ENCODE data around the gene DPP8. TPM values are rescaled to one million over a fixed set of nuclear protein-coding genes. Genes with fewer than 3 reads are reported as not detected.

Gene DPP8
- total and polyA plus RNA-seq, 10 of the 15 experiments (the other 5 are each of a cell fraction or from before 2014, with no cell fraction given): 12.0 to 30.6 (median 24.3) TPM

DNA sequence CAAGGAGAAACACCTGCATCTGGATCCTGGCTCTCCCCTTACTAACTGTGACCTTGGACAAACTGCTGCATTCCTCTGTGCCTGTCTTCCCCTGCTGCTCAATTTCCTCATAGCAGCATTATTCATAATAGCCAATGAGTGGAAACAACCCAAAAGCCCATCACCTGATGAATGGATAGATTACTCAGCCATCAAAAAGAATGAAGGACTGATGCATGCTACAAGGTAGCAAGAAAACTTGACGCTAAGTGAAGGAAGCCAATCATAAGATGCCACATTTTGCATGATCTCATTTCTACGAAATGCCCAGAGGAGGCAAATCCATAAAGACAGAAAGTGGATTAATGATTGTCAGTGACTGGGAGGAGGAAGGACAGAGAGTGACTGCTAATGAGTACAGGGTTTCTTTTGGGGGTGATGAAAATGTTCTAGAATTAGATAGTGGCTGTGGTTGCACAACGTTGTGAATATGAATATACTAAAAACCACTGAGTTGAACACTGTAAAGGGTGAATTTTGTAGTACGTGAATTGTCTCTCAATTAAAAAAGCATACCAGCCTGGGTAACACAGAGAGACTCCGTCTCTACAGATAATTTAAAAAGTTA, 105.9 kb downstream of the DPP8 start (continued):
- TF ChIP-seq ZNF687 (IDR thresholded peaks at IDR 0.05) (peak; percentile 56), EGR1 (IDR thresholded peaks at IDR 0.05; ENCODE audit: borderline replicate concordance in 1 of 2, low read depth in 2 of 2, low read length in 2 of 2) (no peak), NFYB (IDR thresholded peaks at IDR 0.05; ENCODE audit: insufficient read depth, low read depth, low read length) (0 out of 2 replicates have a peak, but pooled peaks have one; percentile 14), ZNF274 (IDR thresholded peaks at IDR 0.05; ENCODE audit: insufficient read depth, insufficient read length) (no peak), DPF2 (IDR thresholded peaks at IDR 0.05) (peak; percentile 20; the same call in 1 of the 2 replicates), RCOR1 (conservative IDR thresholded peaks at IDR 0.05; ENCODE audit: low read depth, low read length) (no peak), E2F8 (IDR thresholded peaks at IDR 0.05; ENCODE audit: low read depth, partially characterized antibody) (no peak), ZNF217 (IDR thresholded peaks at IDR 0.05) (no peak), IKZF1 (conservative IDR thresholded peaks at IDR 0.05) (0 out of 2 replicates have a peak, but pooled peaks have one; percentile 21), CTCF (IDR thresholded peaks at IDR 0.05 in 2 of 3, conservative IDR thresholded peaks at IDR 0.05 in 1 of 3; ENCODE audit: control insufficient read depth in 2 of 3, extremely low read depth in 1 of 3, insufficient read depth in 1 of 3, low read depth in 3 of 3, low read length in 3 of 3) (no peak), NR2C2 (IDR thresholded peaks at IDR 0.05; ENCODE audit: borderline replicate concordance, control insufficient read depth, insufficient read length, low read depth) (no peak), CHD2 (IDR thresholded peaks at IDR 0.05; ENCODE audit: borderline replicate concordance, low read depth, low read length) (no peak), NR2C1 (IDR thresholded peaks at IDR 0.05) (no peak), NFIC (IDR thresholded peaks at IDR 0.05; ENCODE audit: low read depth, low read length) (no peak), MEF2B (IDR thresholded peaks at IDR 0.05; ENCODE audit: partially characterized antibody, poor library complexity, severe bottlenecking) (peak; percentile 29)
- TF ChIP-seq, protein P1, sequence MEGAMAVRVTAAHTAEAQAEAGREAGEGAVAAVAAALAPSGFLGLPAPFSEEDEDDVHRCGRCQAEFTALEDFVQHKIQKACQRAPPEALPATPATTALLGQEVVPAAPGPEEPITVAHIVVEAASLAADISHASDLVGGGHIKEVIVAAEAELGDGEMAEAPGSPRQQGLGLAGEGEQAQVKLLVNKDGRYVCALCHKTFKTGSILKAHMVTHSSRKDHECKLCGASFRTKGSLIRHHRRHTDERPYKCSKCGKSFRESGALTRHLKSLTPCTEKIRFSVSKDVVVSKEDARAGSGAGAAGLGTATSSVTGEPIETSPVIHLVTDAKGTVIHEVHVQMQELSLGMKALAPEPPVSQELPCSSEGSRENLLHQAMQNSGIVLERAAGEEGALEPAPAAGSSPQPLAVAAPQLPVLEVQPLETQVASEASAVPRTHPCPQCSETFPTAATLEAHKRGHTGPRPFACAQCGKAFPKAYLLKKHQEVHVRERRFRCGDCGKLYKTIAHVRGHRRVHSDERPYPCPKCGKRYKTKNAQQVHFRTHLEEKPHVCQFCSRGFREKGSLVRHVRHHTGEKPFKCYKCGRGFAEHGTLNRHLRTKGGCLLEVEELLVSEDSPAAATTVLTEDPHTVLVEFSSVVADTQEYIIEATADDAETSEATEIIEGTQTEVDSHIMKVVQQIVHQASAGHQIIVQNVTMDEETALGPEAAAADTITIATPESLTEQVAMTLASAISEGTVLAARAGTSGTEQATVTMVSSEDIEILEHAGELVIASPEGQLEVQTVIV (IDR thresholded peaks at IDR 0.05; ENCODE audit: borderline replicate concordance, partially characterized antibody): no peak
